GM23338 (cell line): ENCODE results near the gene ZNF784. TPM values are rescaled to one million over a fixed set of nuclear protein-coding genes. Genes with fewer than 3 reads are reported as not detected.

Experiments used
- ATAC-seq: fragments of 200-7000 bp; cut with Tn5 transposase; 3 replicates; pipeline ENCODE4 v1.9.1; 2020
- DNase-seq: peaks from one replicate; pipeline ENCODE4 v3.0.0-alpha.2; 2015; ENCODE audit warnings: low spot score
- H2AFZ ChIP-seq: fragments of 200-600 bp; sonication (generic); 2 replicates; pipeline ENCODE4 v1.8.0; 2016; ENCODE audit warnings: antibody characterized with exemption, mild to moderate bottlenecking, moderate library complexity
- H3F3A ChIP-seq: fragments of 200-600 bp; sonication (generic); replicated peaks from 2 replicates; pipeline ENCODE4 v1.8.0; 2017; ENCODE audit warnings: antibody characterized with exemption, mixed run types, low read depth
- H3K27ac ChIP-seq: fragments of 200-600 bp; sonication (generic); 2 replicates; pipeline ENCODE4 v1.6.1; 2016; ENCODE audit warnings: low read depth
- H3K27me3 ChIP-seq: fragments of 200-600 bp; sonication (generic); 2 replicates; pipeline ENCODE4 v1.8.0; 2016; ENCODE audit warnings: mild to moderate bottlenecking, mixed run types, moderate library complexity; ENCODE audit not compliant: insufficient read depth
- H3K36me3 ChIP-seq: fragments of 200-600 bp; sonication (generic); 2 replicates; pipeline ENCODE4 v1.8.0; 2016; ENCODE audit warnings: mild to moderate bottlenecking; ENCODE audit not compliant: insufficient read depth
- H3K4me1 ChIP-seq: fragments of 200-600 bp; sonication (generic); 2 replicates; pipeline ENCODE4 v1.8.0; 2016; ENCODE audit warnings: mild to moderate bottlenecking, moderate library complexity; ENCODE audit not compliant: insufficient read depth
- H3K4me2 ChIP-seq: fragments of 200-600 bp; sonication (generic); 2 replicates; pipeline ENCODE4 v1.7.1; 2017; ENCODE audit warnings: mixed run types
- H3K4me3 ChIP-seq: fragments of 200-600 bp; sonication (generic); 2 replicates; pipeline ENCODE4 v1.6.1; 2016; ENCODE audit warnings: mixed run types
- H3K79me2 ChIP-seq: fragments of 200-600 bp; sonication (generic); replicated peaks from 2 replicates; pipeline ENCODE4 v1.8.0; 2017; ENCODE audit warnings: mild to moderate bottlenecking; ENCODE audit not compliant: insufficient read depth
- H3K9me2 ChIP-seq: fragments of 200-600 bp; sonication (generic); 2 replicates; pipeline ENCODE4 v1.8.0; 2017; ENCODE audit not compliant: insufficient read depth
- H4K20me1 ChIP-seq: fragments of 200-600 bp; sonication (generic); replicated peaks from 2 replicates; pipeline ENCODE4 v1.8.0; 2017; ENCODE audit warnings: mild to moderate bottlenecking; ENCODE audit not compliant: insufficient read depth
- H3K27ac Mint-ChIP-seq: 2 replicates; pipeline ENCODE4 v1.8.0; 2020; ENCODE audit warnings: inconsistent platforms, mild to moderate bottlenecking, moderate library complexity, mixed read lengths
- H3K27me3 Mint-ChIP-seq: 3 replicates; pipeline ENCODE4 v1.8.0; 2022; ENCODE audit warnings: low read depth, mild to moderate bottlenecking, moderate library complexity, mixed read lengths, inconsistent platforms; ENCODE audit not compliant: insufficient read depth, poor library complexity
- H3K36me3 Mint-ChIP-seq: 3 replicates; pipeline ENCODE4 v1.8.0; 2021; ENCODE audit warnings: low read depth, mild to moderate bottlenecking, inconsistent platforms, moderate library complexity, mixed read lengths
- H3K4me1 Mint-ChIP-seq: 3 replicates; pipeline ENCODE4 v1.8.0; 2020; ENCODE audit warnings: mild to moderate bottlenecking, inconsistent platforms, mixed read lengths
- H3K4me3 Mint-ChIP-seq: 3 replicates; pipeline ENCODE4 v1.8.0; 2021; ENCODE audit warnings: moderate library complexity, mild to moderate bottlenecking, inconsistent platforms, mixed read lengths
- H3K9me3 Mint-ChIP-seq: 3 replicates; pipeline ENCODE4 v1.8.0; 2020; ENCODE audit warnings: moderate library complexity, mild to moderate bottlenecking, inconsistent platforms, mixed read lengths
- CREB1 ChIP-seq: fragments of 250-450 bp; sonication (Bioruptor Pico); IDR thresholded peaks from 2 replicates; pipeline ENCODE4 v1.5.0; 2020; ENCODE audit warnings: low read depth, mild to moderate bottlenecking, moderate library complexity
- CTCF ChIP-seq, 2 experiments: fragments of 200-600 bp in 1 of 2; sonication (generic) in 1 of 2; conservative IDR thresholded peaks; 2 replicates each; pipeline versions ENCODE4 v1.5.1 to v1.6.1; 2016 to 2017; ENCODE audit warnings: antibody characterized with exemption in 2 of 2, low read depth in 2 of 2, mild to moderate bottlenecking in 2 of 2, moderate library complexity in 1 of 2
- EZH2phosphoT487 ChIP-seq: fragments of 200-600 bp; sonication (generic); IDR thresholded peaks from one replicate; pipeline ENCODE4 v1.8.1; 2018; ENCODE audit warnings: antibody characterized with exemption; ENCODE audit not compliant: unreplicated experiment
- POLR2AphosphoS5 ChIP-seq: IDR thresholded peaks from 2 replicates; pipeline ENCODE4 v1.6.1; 2016; ENCODE audit warnings: antibody characterized with exemption, low read depth
- REST ChIP-seq: IDR thresholded peaks from one replicate; pipeline ENCODE4 v1.6.1; 2018; ENCODE audit warnings: antibody characterized with exemption; ENCODE audit not compliant: unreplicated experiment
- STAT1 ChIP-seq: IDR thresholded peaks from one replicate; pipeline ENCODE4 v1.6.1; 2016; ENCODE audit warnings: antibody characterized with exemption; ENCODE audit not compliant: unreplicated experiment
- ZNF114 ChIP-seq: fragments of 250-450 bp; sonication (Bioruptor Pico); IDR thresholded peaks from 2 replicates; pipeline ENCODE4 v1.5.0; 2020; ENCODE audit warnings: mild to moderate bottlenecking, moderate library complexity
- ZNF462 ChIP-seq: fragments of 250-450 bp; sonication (Bioruptor Pico); IDR thresholded peaks from 2 replicates; pipeline ENCODE4 v1.5.0; 2020; ENCODE audit warnings: mild to moderate bottlenecking, moderate library complexity
- polyA plus RNA-seq: library from polyadenylated mRNA; unstranded; fragments of >200 nt; fragmentation: Nextera tagmentation; extraction: Ambion mirVana; gene quantifications from 2 replicates; pipeline ENCODE4 v1.2.1, GENCODE V29; 2016
- total RNA-seq: library from RNA; depleted of rRNA; stranded (reverse); fragments of >200 nt; shearing (Covaris generic); gene quantifications from 2 replicates; pipeline ENCODE4 v1.2.3, GENCODE V29; 2014

The ZNF784 gene
- total and polyA plus RNA-seq, 2 experiments from 2014 or later, result 1.5 to 6.7 TPM

- peaks cover 20% of the 10 kb centered on the region for H3K36me3 Mint-ChIP-seq
- peaks cover 18% of the 10 kb centered on the region for H3K4me1 Mint-ChIP-seq
- Histone ChIP-seq H3K9me2 (no peaks in the 10 kb centered on the region), H3K36me3 (no peaks in the 10 kb centered on the region; the same call in none of the 2 replicates), H3K79me2 (peaks cover 13% of the 10 kb centered on the region; the same call in 1 of the 2 replicates), H3K27me3 (peaks cover 3% of the 10 kb centered on the region; the same call in 1 of the 2 replicates), H2AFZ (no peak overlapping the region), H3K4me2 (peak overlapping the region; percentile 89), H4K20me1 (no peaks in the 10 kb centered on the region), H3K27ac (0 out of 2 replicates have a peak overlapping the region, but pooled peaks have one; percentile 56), H3K4me3 (peak overlapping the region; percentile 93), H3F3A (peaks cover 17% of the 10 kb centered on the region), H3K4me1 (peaks cover 8% of the 10 kb centered on the region)
- TF ChIP-seq POLR2AphosphoS5 (no peak), REST (peak; percentile 98)
- peaks cover 21% of the 10 kb centered on the region for H3K27me3 Mint-ChIP-seq
- DNase-seq (peak; percentile 77), ATAC-seq (peak; percentile 16)
- no peaks in the 10 kb centered on the region; the same call in 2 of the 3 replicates for H3K9me3 Mint-ChIP-seq
- H3K4me3 Mint-ChIP-seq, result peak overlapping the region; percentile 87
- H3K27ac Mint-ChIP-seq, result peak overlapping the region; percentile 15; the same call in 1 of the 2 replicates
Observed at GRCh38 chr19:55581145-55581822, 43.1 kb downstream of the ZNF784 start.

GRCh38 chr19:55580628-55581144, 43.7 kb downstream of the ZNF784 start, which contains the start of gene ZNF579:
Gene ZNF579 (minus strand): TSS chr19:55580848. CDS start chr19:55579639, 1,209 bp downstream.
- H2AFZ ChIP-seq, result no peak within 1 kb of the TSS
- no peaks in the 10 kb centered on the region; the same call in 2 of the 3 replicates for H3K9me3 Mint-ChIP-seq
- TF ChIP-seq ZNF114 (no peak), STAT1 (no peak), POLR2AphosphoS5 (peak; percentile 50; the same call in 1 of the 2 replicates), EZH2phosphoT487 (no peak), CTCF (conservative IDR thresholded peaks at IDR 0.05; ENCODE audit: low read depth in 2 of 2) (0 out of 4 replicates have a peak, but pooled peaks of 1 of the 2 experiments have one; percentile 1), CREB1 (peak; percentile 51; the same call in 1 of the 2 replicates), ZNF462 (CRISPR knock-in tag) (no peak)

More at GRCh38 chr19:55580628-55581144, 43.7 kb downstream of the ZNF784 start, which contains the start of gene ZNF579:
- H4K20me1 ChIP-seq, result no peaks in the 10 kb centered on the region
- no peaks in the 10 kb centered on the region for H3K9me2 ChIP-seq
- DNase-seq, result peak; percentile 95
- H3K36me3 ChIP-seq, result no peaks in the 10 kb centered on the region; the same call in none of the 2 replicates
- Mint-ChIP-seq H3K4me3 (peak within 1 kb of the TSS; percentile 87), H3K4me1 (peaks cover 13% of the 10 kb centered on the region), H3K27ac (peak within 1 kb of the TSS; percentile 74), H3K36me3 (peaks cover 25% of the 10 kb centered on the region), H3K27me3 (peaks cover 18% of the 10 kb centered on the region)
- peaks cover 13% of the 10 kb centered on the region; the same call in 1 of the 2 replicates for H3K79me2 ChIP-seq
- H3K27me3 ChIP-seq, result no peaks in the 10 kb centered on the region
- H3F3A ChIP-seq, result peaks cover 17% of the 10 kb centered on the region
- peak within 1 kb of the TSS; percentile 93 for H3K4me3 ChIP-seq
- peak within 1 kb of the TSS; percentile 56; the same call in 1 of the 2 replicates for H3K27ac ChIP-seq
- H3K4me2 ChIP-seq, result peak within 1 kb of the TSS; percentile 89
- peak; percentile 76 for ATAC-seq
- peaks cover 6% of the 10 kb centered on the region for H3K4me1 ChIP-seq
